Measurements from ENCODE around the gene ANKH. TPM values are rescaled to one million over a fixed set of nuclear protein-coding genes. Genes with fewer than 3 reads are reported as not detected.

The ANKH gene
- total RNA-seq, 2 donors from 2014 or later, result 76.5 to 106 TPM

DNA sequence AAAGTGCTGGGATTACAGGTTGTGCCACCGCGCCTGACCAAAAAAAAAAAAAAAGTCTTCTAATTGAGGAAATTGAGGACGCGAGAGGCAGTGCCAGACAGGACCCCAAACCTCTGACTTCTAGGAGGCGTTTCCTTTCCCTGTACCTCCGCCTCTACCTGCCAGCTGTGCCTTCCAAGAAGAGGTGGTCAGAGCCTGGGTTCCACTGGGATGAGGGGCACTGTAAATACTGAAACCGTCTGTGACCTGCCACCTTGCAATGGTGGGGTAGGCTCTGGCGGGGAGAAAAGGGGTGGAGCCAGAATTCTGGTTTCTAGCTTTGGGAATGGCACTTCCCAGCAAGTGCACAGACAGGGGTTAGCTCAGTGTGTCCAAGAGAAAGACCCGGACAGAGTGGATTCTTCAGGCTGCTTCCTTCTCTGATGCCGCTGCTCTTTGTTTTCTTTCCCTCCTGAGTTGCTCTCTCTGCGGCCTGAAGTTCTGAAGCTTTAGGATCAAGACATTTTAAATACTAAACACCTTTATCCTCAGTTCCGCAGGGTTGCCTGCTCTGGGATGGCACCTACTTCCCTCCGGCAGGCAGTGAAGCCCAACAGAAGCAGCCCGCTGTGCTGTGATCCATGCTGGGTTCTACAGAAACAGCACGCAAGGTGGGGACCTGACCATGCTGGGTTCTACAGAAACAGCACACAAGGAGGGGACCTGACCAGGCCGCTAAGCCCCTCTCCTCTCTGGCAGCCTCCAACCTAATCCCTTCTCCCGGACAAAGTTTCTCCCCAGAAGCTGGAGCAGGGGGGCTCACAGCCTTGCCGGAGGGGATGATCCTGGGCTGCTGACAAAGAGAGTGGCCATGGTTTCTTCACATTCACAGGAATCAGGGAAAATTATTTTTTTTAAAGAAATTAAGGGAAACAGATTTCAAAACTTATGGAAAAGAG, 141.9 kb downstream of the ANKH start:
- TF ChIP-seq, protein P1, sequence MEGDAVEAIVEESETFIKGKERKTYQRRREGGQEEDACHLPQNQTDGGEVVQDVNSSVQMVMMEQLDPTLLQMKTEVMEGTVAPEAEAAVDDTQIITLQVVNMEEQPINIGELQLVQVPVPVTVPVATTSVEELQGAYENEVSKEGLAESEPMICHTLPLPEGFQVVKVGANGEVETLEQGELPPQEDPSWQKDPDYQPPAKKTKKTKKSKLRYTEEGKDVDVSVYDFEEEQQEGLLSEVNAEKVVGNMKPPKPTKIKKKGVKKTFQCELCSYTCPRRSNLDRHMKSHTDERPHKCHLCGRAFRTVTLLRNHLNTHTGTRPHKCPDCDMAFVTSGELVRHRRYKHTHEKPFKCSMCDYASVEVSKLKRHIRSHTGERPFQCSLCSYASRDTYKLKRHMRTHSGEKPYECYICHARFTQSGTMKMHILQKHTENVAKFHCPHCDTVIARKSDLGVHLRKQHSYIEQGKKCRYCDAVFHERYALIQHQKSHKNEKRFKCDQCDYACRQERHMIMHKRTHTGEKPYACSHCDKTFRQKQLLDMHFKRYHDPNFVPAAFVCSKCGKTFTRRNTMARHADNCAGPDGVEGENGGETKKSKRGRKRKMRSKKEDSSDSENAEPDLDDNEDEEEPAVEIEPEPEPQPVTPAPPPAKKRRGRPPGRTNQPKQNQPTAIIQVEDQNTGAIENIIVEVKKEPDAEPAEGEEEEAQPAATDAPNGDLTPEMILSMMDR (IDR thresholded peaks at IDR 0.05), result no peak
- no peak for TF ChIP-seq POLR2A (IDR thresholded peaks at IDR 0.05)
- no peak for TF ChIP-seq POLR2AphosphoS5 (IDR thresholded peaks at IDR 0.05)
- Histone ChIP-seq H3K27ac (peak overlapping the region in 1 of 2 donors; percentile 88), H3K4me3 (no peak overlapping the region), H3K4me1 (replicated peaks) (peaks cover 8% of the 10 kb centered on the region), H3K27me3 (replicated peaks; ENCODE audit: insufficient read depth) (no peaks in the 10 kb centered on the region), H3K36me3 (no peaks in the 10 kb centered on the region), H3K9me3 (no peaks in the 10 kb centered on the region)
- intact Hi-C loops (cut with DNase I), result loop anchor here (10.0 kb wide), 1 partner anchor 455 kb away; no protein-coding TSS in a partner anchor
- 96% methylated on average over 18 of the region's 18 CpGs for WGBS
- no peak for DNase-seq (ENCODE audit: low spot score)

DNA sequence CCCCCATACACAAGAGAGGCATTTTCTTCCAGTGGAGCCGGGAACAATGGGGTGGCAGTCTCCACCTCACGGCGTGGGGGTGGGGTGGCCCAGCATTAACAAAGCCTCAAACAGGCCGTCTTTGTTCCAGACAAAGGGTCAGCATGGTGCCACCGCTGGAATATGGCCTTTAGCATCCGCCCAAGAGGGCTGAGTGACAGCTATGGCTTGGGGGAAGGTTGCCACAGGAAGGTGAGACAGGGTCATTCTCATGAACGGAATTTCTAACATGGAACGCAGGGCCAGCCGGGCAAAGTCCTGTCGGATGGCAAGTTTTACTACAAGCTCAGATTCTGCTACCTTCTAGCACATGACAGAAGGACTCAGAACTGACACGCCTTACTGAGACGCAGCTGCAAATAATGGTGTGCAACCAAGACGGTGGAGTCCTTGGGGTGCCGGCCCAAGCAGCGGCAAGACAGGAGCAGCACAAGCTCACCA, 143.1 kb downstream of the ANKH start:
- WGBS, result 78% methylated on average over 15 of the region's 15 CpGs
- no peaks in the 10 kb centered on the region for H3K27me3 ChIP-seq (replicated peaks; ENCODE audit: insufficient read depth)
- DNase-seq (ENCODE audit: low spot score), result no peak
- TF ChIP-seq POLR2AphosphoS5 (IDR thresholded peaks at IDR 0.05), result no peak
- no peak for TF ChIP-seq POLR2A (IDR thresholded peaks at IDR 0.05)
- TF ChIP-seq, protein P1 (IDR thresholded peaks at IDR 0.05), result no peak
- H3K4me1 ChIP-seq (replicated peaks), result peaks cover 8% of the 10 kb centered on the region
- peak overlapping the region in 1 of 2 donors; percentile 88 for H3K27ac ChIP-seq
- H3K9me3 ChIP-seq, result no peaks in the 10 kb centered on the region
- H3K4me3 ChIP-seq, result no peak overlapping the region
- intact Hi-C loops (cut with DNase I), result loop anchor here (10.0 kb wide), 1 partner anchor 456 kb away; no protein-coding TSS in a partner anchor
- no peaks in the 10 kb centered on the region for H3K36me3 ChIP-seq

DNA sequence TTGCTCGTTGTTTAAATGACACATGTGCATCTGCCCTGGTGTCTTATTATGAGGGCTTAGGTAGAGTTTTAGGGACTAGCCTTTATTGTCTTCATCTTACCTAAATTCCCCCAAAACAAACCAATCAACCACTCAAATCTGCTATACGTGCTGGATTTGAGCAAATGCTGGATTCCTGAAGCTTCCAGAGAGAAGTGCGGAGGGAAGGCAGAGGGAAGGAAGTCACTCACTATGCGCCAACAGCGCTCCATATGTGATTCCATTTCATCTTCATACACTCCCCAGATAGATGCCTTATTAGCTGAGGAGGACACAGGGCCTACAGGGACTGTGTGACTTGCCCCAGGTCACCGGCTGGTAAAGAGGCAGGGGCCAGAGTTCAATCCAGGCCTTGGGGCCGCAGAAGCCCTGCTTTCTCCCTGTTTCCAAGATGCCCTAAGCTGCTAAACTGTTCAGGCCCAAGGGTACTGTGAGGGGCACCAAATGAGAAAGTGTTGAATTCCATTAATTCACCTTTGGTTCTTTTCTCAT, 143.6 kb downstream of the ANKH start:
- Histone ChIP-seq H3K9me3 (no peaks in the 10 kb centered on the region), H3K36me3 (no peaks in the 10 kb centered on the region), H3K4me3 (no peak overlapping the region), H3K27ac (peak overlapping the region; percentile 19 to 88), H3K27me3 (replicated peaks; ENCODE audit: insufficient read depth) (no peaks in the 10 kb centered on the region), H3K4me1 (replicated peaks) (peaks cover 8% of the 10 kb centered on the region)
- WGBS, result 79% methylated on average over 7 of the region's 7 CpGs
- DNase-seq (ENCODE audit: low spot score), result no peak
- intact Hi-C loops (cut with DNase I), result loop anchor here (1.0 to 10.0 kb wide), 3 partner anchors 145 to 457 kb away; no protein-coding TSS in a partner anchor
- no peak for TF ChIP-seq POLR2A (IDR thresholded peaks at IDR 0.05)
- TF ChIP-seq, protein P1 (IDR thresholded peaks at IDR 0.05), result no peak
- no peak for TF ChIP-seq POLR2AphosphoS5 (IDR thresholded peaks at IDR 0.05)

DNA sequence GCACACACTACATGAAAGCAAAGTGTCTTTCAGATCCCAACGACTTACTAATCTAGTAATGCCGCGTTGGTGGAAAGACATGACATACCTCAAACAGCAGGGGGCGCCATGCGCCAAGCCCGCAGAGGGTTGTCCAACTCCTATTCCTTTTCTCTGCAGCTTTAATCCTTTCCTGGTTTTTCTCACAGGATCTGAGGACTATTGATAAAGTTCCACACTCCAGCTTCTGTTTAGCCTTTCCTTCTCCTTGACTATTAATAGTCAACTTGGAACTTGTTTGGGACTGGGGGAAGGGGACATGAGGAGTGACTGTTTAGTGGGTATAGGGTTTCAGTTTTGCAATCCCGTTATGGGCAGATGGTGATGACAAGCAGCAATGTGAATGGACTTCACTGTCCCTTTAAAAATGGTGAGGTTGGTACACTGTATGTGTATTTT, 144.1 kb downstream of the ANKH start:
- 2% methylated on average over 7 of the region's 7 CpGs for WGBS
- Histone ChIP-seq H3K4me3 (no peak overlapping the region), H3K27ac (peak overlapping the region; percentile 19 to 88), H3K36me3 (no peaks in the 10 kb centered on the region), H3K4me1 (replicated peaks) (peaks cover 11% of the 10 kb centered on the region), H3K27me3 (replicated peaks; ENCODE audit: insufficient read depth) (no peaks in the 10 kb centered on the region), H3K9me3 (no peaks in the 10 kb centered on the region)
- TF ChIP-seq, protein P1 (IDR thresholded peaks at IDR 0.05), result peak; percentile 90 to 97 (median 95)
- no peak for TF ChIP-seq POLR2A (IDR thresholded peaks at IDR 0.05)
- TF ChIP-seq POLR2AphosphoS5 (IDR thresholded peaks at IDR 0.05), result peak; percentile 67
- DNase-seq (ENCODE audit: low spot score), result peak; percentile 76
- intact Hi-C loops (cut with DNase I), result loop anchor here (1.0 to 10.0 kb wide), 3 partner anchors 145 to 457 kb away; no protein-coding TSS in a partner anchor

Measured in prostate gland (tissue), 2 donors.